K562 (cell line): ENCODE data around the gene WDR46. TPM values are rescaled to one million over a fixed set of nuclear protein-coding genes. Genes with fewer than 3 reads are reported as not detected.

Experiments used
- ARHGAP35 ChIP-seq: fragments of 450-650 bp; IDR thresholded peaks from 2 replicates; pipeline ENCODE4 v1.6.1; 2018; ENCODE audit not compliant: partially characterized antibody
- CBX1 ChIP-seq: sonication (generic); IDR thresholded peaks from 2 replicates; pipeline ENCODE4 v1.6.1; 2016; ENCODE audit warnings: antibody characterized with exemption, low read depth, mild to moderate bottlenecking
- CHD1 ChIP-seq: fragments of 200-600 bp; sonication (generic); IDR thresholded peaks from one replicate; pipeline ENCODE4 v1.6.1; 2012; ENCODE audit warnings: mild to moderate bottlenecking, moderate library complexity, low read length, inconsistent platforms
- CREB1 ChIP-seq, 2 experiments: sonication (generic) in 1 of 2; formaldehyde crosslinking in 1 of 2; IDR thresholded peaks; 2 replicates each; pipeline versions ENCODE4 v1.6.1 to v1.8.0; 2012 to 2022; ENCODE audit warnings: inconsistent platforms in 1 of 2, mild to moderate bottlenecking in 1 of 2, missing genetic modification reagents in 1 of 2, moderate library complexity in 1 of 2
- DDX20 ChIP-seq: fragments of 450-650 bp; IDR thresholded peaks from 2 replicates; pipeline ENCODE4 v1.6.1; 2016; ENCODE audit warnings: missing genetic modification characterization, low read depth, mild to moderate bottlenecking, missing compliant biosample characterization, moderate library complexity
- FUS ChIP-seq: fragments of 200-400 bp; formaldehyde crosslinking; optimal IDR thresholded peaks from 2 replicates; pipeline ENCODE3; 2017; ENCODE audit warnings: low read depth, low read length
- GABPA ChIP-seq: fragments of 200-800 bp; sonication (Bioruptor generic); conservative IDR thresholded peaks from 2 replicates; pipeline ENCODE4 v1.6.1; 2016; ENCODE audit warnings: low read depth, missing genetic modification characterization, missing compliant biosample characterization
- IRF2 ChIP-seq: sonication (generic); formaldehyde crosslinking; IDR thresholded peaks from 2 replicates; pipeline ENCODE4 v1.8.1; 2022; ENCODE audit warnings: mild to moderate bottlenecking, missing genetic modification reagents
- JUND ChIP-seq, 2 experiments: IDR thresholded peaks; 2 replicates in 1 of 2; 3 replicates in 1 of 2; pipeline ENCODE4 v1.6.1; 2011; ENCODE audit warnings: borderline replicate concordance in 2 of 2, low read depth in 2 of 2, low read length in 2 of 2, improper control_type of control experiment in 1 of 2, missing biosample characterization in 1 of 2, missing genetic modification characterization in 1 of 2, missing genetic modification reagents in 1 of 2
- KHSRP ChIP-seq: fragments of 450-650 bp; IDR thresholded peaks from 2 replicates; pipeline ENCODE4 v1.6.1; 2017
- MYBL2 ChIP-seq, 2 experiments: fragments of 450-650 bp in 1 of 2; sonication (generic) in 1 of 2; formaldehyde crosslinking in 1 of 2; IDR thresholded peaks; 2 replicates each; pipeline versions ENCODE4 v1.6.1 to v1.8.1; 2017 to 2022; ENCODE audit warnings: borderline replicate concordance in 1 of 2, inconsistent platforms in 1 of 2, low read depth in 1 of 2, mild to moderate bottlenecking in 1 of 2, missing genetic modification reagents in 1 of 2, moderate library complexity in 1 of 2
- NEUROD1 ChIP-seq: fragments of 150-350 bp; IDR thresholded peaks from 2 replicates; pipeline ENCODE4 v1.6.1; 2014; ENCODE audit warnings: borderline replicate concordance, low read length, low read depth; ENCODE audit not compliant: partially characterized antibody
- NFYB ChIP-seq: IDR thresholded peaks from 2 replicates; pipeline ENCODE4 v1.6.1; 2011; ENCODE audit warnings: mild to moderate bottlenecking, moderate library complexity; ENCODE audit not compliant: insufficient read length; ENCODE audit errors: extremely low read depth
- NR2C2 ChIP-seq, 2 experiments: fragments of 200-800 bp in 1 of 2; sonication (Bioruptor generic) in 1 of 2; sonication (generic) in 1 of 2; formaldehyde crosslinking in 1 of 2; IDR thresholded peaks; 2 replicates each; pipeline versions ENCODE4 v1.6.1 to v1.8.0; 2016 to 2022; ENCODE audit warnings: mild to moderate bottlenecking in 1 of 2, missing compliant biosample characterization in 1 of 2, missing genetic modification characterization in 1 of 2, missing genetic modification reagents in 1 of 2
- PHB ChIP-seq: fragments of 250-450 bp; sonication (Bioruptor Pico); IDR thresholded peaks from 2 replicates; pipeline ENCODE4 v1.5.0; 2021
- RBM17 ChIP-seq: fragments of 200-400 bp; formaldehyde crosslinking; IDR thresholded peaks from 2 replicates; pipeline ENCODE4 v1.6.1; 2017; ENCODE audit warnings: low read depth, mild to moderate bottlenecking, low read length, borderline replicate concordance
- SIN3A ChIP-seq, 2 experiments: fragments of 150-350 bp in 1 of 2; IDR thresholded peaks; 2 replicates each; pipeline ENCODE4 v1.6.1; 2011 to 2016; ENCODE audit warnings: borderline replicate concordance in 2 of 2, low read depth in 2 of 2, low read length in 2 of 2, mild to moderate bottlenecking in 2 of 2, moderate library complexity in 2 of 2; ENCODE audit not compliant: control insufficient read depth in 1 of 2
- SMARCB1 ChIP-seq: IDR thresholded peaks from 2 replicates; pipeline ENCODE4 v1.6.1; 2011; ENCODE audit warnings: improper control_type of control experiment, low read depth; ENCODE audit not compliant: insufficient read length
- TAF7 ChIP-seq: fragments of 450-650 bp; IDR thresholded peaks from 2 replicates; pipeline ENCODE4 v1.6.1; 2016; ENCODE audit warnings: missing genetic modification characterization, missing compliant biosample characterization
- USF1 ChIP-seq: sonication (generic); formaldehyde crosslinking; IDR thresholded peaks from 2 replicates; pipeline ENCODE4 v1.9.0; 2022; ENCODE audit warnings: mild to moderate bottlenecking, missing genetic modification reagents
- ZFP91 ChIP-seq: sonication (generic); formaldehyde crosslinking; IDR thresholded peaks from 2 replicates; pipeline ENCODE4 v1.8.0; 2022; ENCODE audit warnings: mild to moderate bottlenecking, missing genetic modification reagents
- ZKSCAN8 ChIP-seq: fragments of 200-800 bp; sonication (Bioruptor generic); IDR thresholded peaks from 2 replicates; pipeline ENCODE4 v1.6.1; 2016; ENCODE audit warnings: missing genetic modification characterization, missing compliant biosample characterization
- ZNF384 ChIP-seq: IDR thresholded peaks from 2 replicates; pipeline ENCODE4 v1.6.1; 2012; ENCODE audit warnings: low read depth, low read length, improper control_type of control experiment
- polyA plus RNA-seq, 8 experiments: library from polyadenylated mRNA; depleted of rRNA in 4 of 8; stranded (reverse) in 5 of 8; unstranded in 3 of 8; fragments of >200 nt; fragmentation: Nextera tagmentation in 2 of 8; fragmentation: Illumina TruSeq in 1 of 8; extraction: Ambion mirVana in 2 of 8; extraction: Trizol in 1 of 8; gene quantifications; 2 replicates each; pipeline versions ENCODE4 v1.2.1 to v1.2.3, GENCODE V29; 2011 to 2014; ENCODE audit warnings: inconsistent platforms in 1 of 8, missing spikeins in 1 of 8
- total RNA-seq, 7 experiments: library from RNA; depleted of rRNA in 6 of 7; stranded (reverse); fragments of >200 nt in 6 of 7; fragmentation: Illumina TruSeq in 2 of 7; extraction: Trizol in 2 of 7; gene quantifications; 2 replicates each; pipeline versions ENCODE4 v1.2.1 to v1.2.3, GENCODE V29; 2011 to 2021; ENCODE audit warnings: low replicate concordance in 1 of 7

The WDR46 gene
- total and polyA plus RNA-seq, 9 of the 15 experiments (the other 6 are each of a cell fraction or from before 2014, with no cell fraction given) = 8.9 to 146 (median 93.1) TPM

GRCh38 chr6:33273129-33273923 is 15.7 kb downstream of the WDR46 start (continued):
- TF ChIP-seq USF1 (no peak), SMARCB1 (no peak), DDX20 (tag) (no peak), RBM17 (no peak), TAF7 (tag) (no peak), NFYB (no peak), IRF2 (CRISPR knock-in tag) (no peak), JUND (IDR thresholded peaks at IDR 0.05; ENCODE audit: borderline replicate concordance, low read depth, low read length) (no peak), JUND (tag; IDR thresholded peaks at IDR 0.05; ENCODE audit: borderline replicate concordance, low read depth, low read length) (no peak), NEUROD1 (no peak), CHD1 (peak; percentile 5), CREB1 (IDR thresholded peaks at IDR 0.05) (no peak), CREB1 (CRISPR knock-in tag; IDR thresholded peaks at IDR 0.05) (no peak), PHB (CRISPR knock-in tag) (no peak), FUS (no peak), ZKSCAN8 (CRISPR knock-in tag) (peak; percentile 51; the same call in 1 of the 2 replicates), NR2C2 (CRISPR knock-in tag; IDR thresholded peaks at IDR 0.05) (no peak), NR2C2 (tag; IDR thresholded peaks at IDR 0.05) (no peak), CBX1 (no peak), SIN3A (IDR thresholded peaks at IDR 0.05; ENCODE audit: borderline replicate concordance in 2 of 2, control insufficient read depth in 1 of 2, low read depth in 2 of 2, low read length in 2 of 2) (peak in 1 of 2 experiments; percentile 5; a peak in 1 of 4 replicates), GABPA (no peak), ZFP91 (CRISPR knock-in tag) (0 out of 2 replicates have a peak, but pooled peaks have one; percentile 25), ZNF384 (no peak), KHSRP (peak; percentile 41; the same call in 1 of the 2 replicates), ARHGAP35 (peak; percentile 31), MYBL2 (IDR thresholded peaks at IDR 0.05; ENCODE audit: low read depth) (no peak), MYBL2 (CRISPR knock-in tag; IDR thresholded peaks at IDR 0.05; ENCODE audit: borderline replicate concordance) (no peak)
